Measurements from ENCODE around the gene MCUR1. TPM values are rescaled to one million over a fixed set of nuclear protein-coding genes. Genes with fewer than 3 reads are reported as not detected.

Gene MCUR1
- total and polyA plus RNA-seq, 2 donors (not counting 1 experiment from before 2014, with no cell fraction given) = 4.6 to 10.6 TPM

DNA sequence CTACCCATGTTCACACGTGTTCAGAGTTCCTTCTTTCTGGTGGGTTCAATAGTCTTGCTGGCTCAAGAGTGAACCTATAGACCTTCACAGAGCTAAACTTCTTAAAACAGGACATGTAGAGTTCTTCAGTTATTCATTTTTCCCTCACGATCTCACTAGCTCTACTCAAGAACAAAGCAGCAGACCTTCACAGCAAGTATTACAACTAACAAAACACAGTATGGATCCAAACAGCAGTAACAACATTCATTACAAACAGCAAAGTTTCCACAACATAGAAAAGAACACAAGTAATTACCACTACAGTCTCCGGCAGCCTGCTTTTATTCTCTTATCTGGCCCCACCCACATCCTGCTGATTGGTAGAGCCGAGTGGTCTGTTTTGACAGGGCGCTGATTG lies 39.5 kb upstream of the MCUR1 start:
- H3K4me1 Mint-ChIP-seq = peaks cover 3% of the 10 kb centered on the region
- no peak overlapping the region for H3K27ac Mint-ChIP-seq
- ATAC-seq (ENCODE audit: low read depth) = no peak
- no peak overlapping the region for H3K4me2 ChIP-seq (replicated peaks; ENCODE audit: low read depth, low read length, poor library complexity, severe bottlenecking)
- H3K9me3 Mint-ChIP-seq (ENCODE audit: insufficient read depth) = no peaks in the 10 kb centered on the region
- no peak for DNase-seq
- H3K4me3 ChIP-seq (ENCODE audit: control extremely low read depth in 1 of 5, extremely low read depth in 1 of 5, insufficient read depth in 1 of 5, low read depth in 2 of 5, low read length in 4 of 5) = no peak overlapping the region
- no peaks in the 10 kb centered on the region for H3K9me3 ChIP-seq (ENCODE audit: control extremely low read depth in 1 of 3, control insufficient read depth in 2 of 3, insufficient read depth in 1 of 3, low read length in 2 of 3)
- H3K27me3 Mint-ChIP-seq = peaks cover 21% of the 10 kb centered on the region
- H4K20me1 ChIP-seq (ENCODE audit: control insufficient read depth, insufficient read depth, low read length, poor library complexity, severe bottlenecking) = no peaks in the 10 kb centered on the region
- no peak overlapping the region for H3K9ac ChIP-seq (ENCODE audit: low read length)
- no peak overlapping the region for H2AFZ ChIP-seq (ENCODE audit: insufficient read depth, low read depth, low read length, poor library complexity, severe bottlenecking)
- H3K27ac ChIP-seq (ENCODE audit: low read length in 2 of 2) = no peak overlapping the region
- intact Hi-C loops (cut with micrococcal nuclease) = no loop called here
- H3K79me2 ChIP-seq (ENCODE audit: control insufficient read depth, insufficient read depth, low read length) = no peaks in the 10 kb centered on the region
- no peaks in the 10 kb centered on the region for H3K36me3 ChIP-seq (replicated peaks in 1 of 2; ENCODE audit: control extremely low read depth in 1 of 2, control insufficient read depth in 1 of 2, extremely low read depth in 1 of 2, insufficient read depth in 2 of 2, low read length in 1 of 2)
- no peaks in the 10 kb centered on the region for H3K4me1 ChIP-seq (ENCODE audit: control insufficient read depth in 2 of 2, insufficient read depth in 2 of 2, low read length in 2 of 2)
- peaks cover 0 to 4% (median 0%) of the 10 kb centered on the region in 4 experiments for H3K27me3 ChIP-seq (replicated peaks in 1 of 4; ENCODE audit: control extremely low read depth in 1 of 4, control insufficient read depth in 3 of 4, insufficient read depth in 4 of 4, low read length in 3 of 4)
- POLR2A ChIA-PET = no interaction called here
- CTCF ChIA-PET = interaction anchor here (0.7 kb wide), 1 partner anchor 17 kb away, joined by 3 read pairs; no protein-coding TSS in a partner anchor
- 90% methylated on average over 2 of the region's 5 CpGs for WGBS (ENCODE audit: insufficient coverage)
- TF ChIP-seq CTCF (IDR thresholded peaks at IDR 0.05) = no peak
- no peak for TF ChIP-seq EZH2 (IDR thresholded peaks at IDR 0.05; ENCODE audit: borderline replicate concordance, insufficient read depth, low read depth, low read length, poor library complexity, severe bottlenecking)
- no peak overlapping the region for H3K4me3 Mint-ChIP-seq

GRCh38 chr6:13851803-13852202 lies 37.4 kb upstream of the MCUR1 start:
- WGBS (ENCODE audit: insufficient coverage) = 100% methylated on average over 1 of the region's 2 CpGs
- no peak overlapping the region for H3K4me3 Mint-ChIP-seq

More at GRCh38 chr6:13851803-13852202, 37.4 kb upstream of the MCUR1 start:
- DNase-seq (no peak), ATAC-seq (ENCODE audit: low read depth) (no peak)
- Mint-ChIP-seq H3K27me3 (peaks cover 25% of the 10 kb centered on the region), H3K27ac (no peak overlapping the region), H3K4me1 (no peaks in the 10 kb centered on the region), H3K9me3 (ENCODE audit: insufficient read depth) (no peaks in the 10 kb centered on the region)
- Histone ChIP-seq H3K27ac (ENCODE audit: low read length in 2 of 2) (no peak overlapping the region), H3K9me3 (ENCODE audit: control extremely low read depth in 1 of 3, control insufficient read depth in 2 of 3, insufficient read depth in 1 of 3, low read length in 2 of 3) (no peaks in the 10 kb centered on the region), H3K4me3 (ENCODE audit: control extremely low read depth in 1 of 5, extremely low read depth in 1 of 5, insufficient read depth in 1 of 5, low read depth in 2 of 5, low read length in 4 of 5) (no peak overlapping the region), H3K4me1 (ENCODE audit: control insufficient read depth in 2 of 2, insufficient read depth in 2 of 2, low read length in 2 of 2) (no peaks in the 10 kb centered on the region), H3K27me3 (replicated peaks in 1 of 4; ENCODE audit: control extremely low read depth in 1 of 4, control insufficient read depth in 3 of 4, insufficient read depth in 4 of 4, low read length in 3 of 4) (no peaks in the 10 kb centered on the region), H3K79me2 (ENCODE audit: control insufficient read depth, insufficient read depth, low read length) (no peaks in the 10 kb centered on the region), H3K36me3 (replicated peaks in 1 of 2; ENCODE audit: control extremely low read depth in 1 of 2, control insufficient read depth in 1 of 2, extremely low read depth in 1 of 2, insufficient read depth in 2 of 2, low read length in 1 of 2) (no peaks in the 10 kb centered on the region), H3K4me2 (replicated peaks; ENCODE audit: low read depth, low read length, poor library complexity, severe bottlenecking) (no peak overlapping the region), H4K20me1 (ENCODE audit: control insufficient read depth, insufficient read depth, low read length, poor library complexity, severe bottlenecking) (no peaks in the 10 kb centered on the region), H2AFZ (ENCODE audit: insufficient read depth, low read depth, low read length, poor library complexity, severe bottlenecking) (no peak overlapping the region), H3K9ac (ENCODE audit: low read length) (no peak overlapping the region)
- ChIA-PET CTCF (no interaction called here), POLR2A (no interaction called here)
- intact Hi-C loops (cut with micrococcal nuclease) = no loop called here
- TF ChIP-seq CTCF (IDR thresholded peaks at IDR 0.05) (no peak), EZH2 (IDR thresholded peaks at IDR 0.05; ENCODE audit: borderline replicate concordance, insufficient read depth, low read depth, low read length, poor library complexity, severe bottlenecking) (no peak)
